Omental fat pad (tissue), 4 donors: ENCODE measurements around the gene MYO1E. TPM values are rescaled to one million over a fixed set of nuclear protein-coding genes. Genes with fewer than 3 reads are reported as not detected.

ENCODE experiments used
- ATAC-seq: fragments of 150-250 bp; one replicate; pipeline ENCODE4 v1.9.1; 2016; ENCODE audit warnings: mild to moderate bottlenecking, moderate library complexity; ENCODE audit not compliant: low FRiP score
- DNase-seq: peaks from one replicate; pipeline ENCODE4 v3.0.0-alpha.2; 2019; ENCODE audit warnings: low spot score
- CTCF ChIP-seq, 3 donors: fragments of 450-650 bp; IDR thresholded peaks; one replicate each; pipeline ENCODE4 v1.5.1; 2016 to 2017; ENCODE audit warnings: antibody characterized with exemption in 3 of 3, mild to moderate bottlenecking in 3 of 3, moderate library complexity in 2 of 3
- total RNA-seq, 4 donors: library from RNA; depleted of rRNA; stranded (reverse); fragments of >200 nt; gene quantifications; one replicate each; pipeline ENCODE4 v1.1.0, GENCODE V29; 2016

Gene MYO1E
- total RNA-seq, 4 donors from 2014 or later = 35.7 to 193 (median 68.0) TPM

GRCh38 chr15:59194639-59195325 lies 177.9 kb downstream of the MYO1E start:
- no peak for ATAC-seq
- TF ChIP-seq CTCF (IDR thresholded peaks at IDR 0.05) = no peak
- no peak for DNase-seq

DNA sequence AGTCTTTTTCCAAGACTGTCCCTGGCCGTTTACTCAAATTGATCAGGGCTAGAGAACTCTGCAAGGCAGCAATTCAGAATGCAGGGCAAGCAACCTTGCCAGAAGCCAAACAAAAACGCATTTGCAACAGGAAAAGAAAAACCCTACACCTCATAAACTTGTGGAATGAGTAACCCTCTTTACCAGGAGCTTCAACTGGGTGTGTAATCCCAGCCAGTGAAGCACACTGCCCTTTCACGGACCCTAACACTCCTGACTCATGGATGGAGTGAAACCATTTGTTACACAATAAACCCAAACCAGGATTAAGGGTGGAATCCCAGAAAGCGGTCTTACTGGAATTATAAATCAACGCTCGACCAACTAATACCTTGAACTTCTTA lies 180.8 kb downstream of the MYO1E start:
- DNase-seq = no peak
- no peak for TF ChIP-seq CTCF (IDR thresholded peaks at IDR 0.05)
- peak; percentile 70 for ATAC-seq

DNA sequence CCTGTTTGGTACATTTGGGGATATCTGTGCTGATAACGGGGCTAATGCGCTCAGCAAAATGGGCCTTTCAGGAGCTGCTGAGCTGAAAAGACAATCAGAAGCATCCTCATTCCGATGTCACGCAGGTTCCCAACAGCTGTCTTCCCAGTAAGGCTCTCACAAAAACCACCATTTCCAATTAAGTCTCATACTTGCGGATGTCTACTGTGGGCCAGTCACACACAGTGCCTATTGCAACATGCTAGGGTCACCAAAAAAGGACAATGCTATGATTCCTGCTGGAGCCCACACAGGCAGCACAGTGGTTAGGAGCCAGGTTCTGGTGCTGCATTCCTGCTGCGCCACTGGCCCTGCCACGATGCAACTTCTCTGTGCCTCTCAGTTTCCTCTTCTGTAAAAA lies 182.4 kb downstream of the MYO1E start:
- DNase-seq (no peak), ATAC-seq (no peak)
- TF ChIP-seq CTCF (IDR thresholded peaks at IDR 0.05) = no peak

DNA sequence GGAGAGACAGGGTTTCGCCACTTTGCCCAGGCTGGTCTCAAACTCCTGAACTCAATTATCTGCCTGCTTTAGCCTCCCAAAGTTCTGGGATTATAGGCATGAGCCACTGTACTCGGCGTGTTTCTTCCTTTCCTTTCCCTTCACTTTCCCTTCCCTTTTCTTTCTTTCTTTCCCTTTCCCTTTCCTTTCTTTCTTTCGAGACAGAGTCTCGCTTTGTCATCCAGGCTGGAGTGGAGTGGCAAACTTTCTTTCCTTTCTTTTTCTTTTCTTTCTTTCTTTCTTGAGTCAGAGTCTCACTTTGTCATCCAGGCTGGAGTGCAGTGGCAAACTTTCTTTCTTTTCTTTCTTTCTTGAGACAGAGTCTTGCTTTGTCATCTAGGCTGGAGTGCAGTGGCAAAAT lies 183.4 kb downstream of the MYO1E start:
- no peak for DNase-seq
- no peak for ATAC-seq
- no peak for TF ChIP-seq CTCF (IDR thresholded peaks at IDR 0.05)

GRCh38 chr15:59186501-59186900 lies 186.2 kb downstream of the MYO1E start:
- no peak for TF ChIP-seq CTCF (IDR thresholded peaks at IDR 0.05)
- no peak for ATAC-seq
- no peak for DNase-seq

DNA sequence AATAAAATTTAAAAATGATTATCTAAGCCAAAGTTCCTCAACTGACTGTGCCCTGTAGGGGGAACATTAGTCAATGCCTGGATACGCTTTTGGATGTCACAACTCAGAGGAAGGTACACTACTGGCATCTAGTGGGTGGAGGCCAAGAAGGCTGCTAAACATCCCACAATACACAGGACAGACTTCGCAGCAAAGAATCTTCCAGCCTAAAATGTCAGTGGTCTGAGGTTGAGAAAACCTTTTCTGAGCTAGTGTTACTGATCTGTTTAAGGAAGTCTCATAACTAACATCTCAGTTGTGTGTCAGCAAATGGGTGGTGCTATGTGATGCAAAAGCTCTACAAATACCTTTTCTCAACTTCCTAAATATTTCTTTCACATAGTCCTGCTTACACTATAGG lies 186.9 kb downstream of the MYO1E start:
- ATAC-seq (no peak), DNase-seq (no peak)
- TF ChIP-seq CTCF (IDR thresholded peaks at IDR 0.05) = no peak

GRCh38 chr15:59180945-59181600 lies 191.6 kb downstream of the MYO1E start:
- DNase-seq (no peak), ATAC-seq (no peak)
- TF ChIP-seq CTCF (IDR thresholded peaks at IDR 0.05) = no peak
